K562 (cell line): ENCODE data around the gene CUX1.

Source experiments
- BHLHE40 ChIP-seq: IDR thresholded peaks from 2 replicates; pipeline ENCODE4 v1.6.1; 2011; ENCODE audit warnings: low read length, improper control_type of control experiment
- BRD4 ChIP-seq: fragments of 200-600 bp; sonication (generic); IDR thresholded peaks from 2 replicates; pipeline ENCODE4 v1.6.1; 2017; ENCODE audit warnings: inconsistent platforms
- CBX5 ChIP-seq: IDR thresholded peaks from 2 replicates; pipeline ENCODE4 v1.6.1; 2014; ENCODE audit warnings: low read depth, borderline replicate concordance
- CEBPZ ChIP-seq: fragments of 150-350 bp; IDR thresholded peaks from 2 replicates; pipeline ENCODE4 v1.6.1; 2014; ENCODE audit warnings: low read depth, mild to moderate bottlenecking, low read length, borderline replicate concordance
- HNRNPH1 ChIP-seq: fragments of 200-400 bp; formaldehyde crosslinking; optimal IDR thresholded peaks from 2 replicates; pipeline ENCODE3; 2017; ENCODE audit warnings: low read depth, mild to moderate bottlenecking, low read length, moderate library complexity
- MITF ChIP-seq: IDR thresholded peaks from 2 replicates; pipeline ENCODE4 v1.6.1; 2014; ENCODE audit warnings: antibody characterized with exemption
- NFYB ChIP-seq: IDR thresholded peaks from 2 replicates; pipeline ENCODE4 v1.6.1; 2011; ENCODE audit warnings: mild to moderate bottlenecking, moderate library complexity; ENCODE audit not compliant: insufficient read length; ENCODE audit errors: extremely low read depth
- POLR2B ChIP-seq: fragments of 450-650 bp; IDR thresholded peaks from 2 replicates; pipeline ENCODE4 v1.6.1; 2018; ENCODE audit warnings: low read depth; ENCODE audit not compliant: partially characterized antibody
- PTRF ChIP-seq: fragments of 450-650 bp; IDR thresholded peaks from 2 replicates; pipeline ENCODE4 v1.6.1; 2016; ENCODE audit warnings: mild to moderate bottlenecking, missing genetic modification characterization, missing compliant biosample characterization
- RCOR1 ChIP-seq, 2 experiments: IDR thresholded peaks; 2 replicates each; pipeline ENCODE4 v1.6.1; 2012; ENCODE audit warnings: low read depth in 2 of 2, low read length in 2 of 2, borderline replicate concordance in 1 of 2, improper control_type of control experiment in 1 of 2
- TF ChIP-seq, protein P1 (sequence below): IDR thresholded peaks from 2 replicates; pipeline ENCODE4 v1.6.1; 2011; ENCODE audit warnings: borderline replicate concordance, low read depth, mild to moderate bottlenecking, moderate library complexity, low read length; ENCODE audit not compliant: insufficient read depth, poor library complexity, severe bottlenecking

DNA sequence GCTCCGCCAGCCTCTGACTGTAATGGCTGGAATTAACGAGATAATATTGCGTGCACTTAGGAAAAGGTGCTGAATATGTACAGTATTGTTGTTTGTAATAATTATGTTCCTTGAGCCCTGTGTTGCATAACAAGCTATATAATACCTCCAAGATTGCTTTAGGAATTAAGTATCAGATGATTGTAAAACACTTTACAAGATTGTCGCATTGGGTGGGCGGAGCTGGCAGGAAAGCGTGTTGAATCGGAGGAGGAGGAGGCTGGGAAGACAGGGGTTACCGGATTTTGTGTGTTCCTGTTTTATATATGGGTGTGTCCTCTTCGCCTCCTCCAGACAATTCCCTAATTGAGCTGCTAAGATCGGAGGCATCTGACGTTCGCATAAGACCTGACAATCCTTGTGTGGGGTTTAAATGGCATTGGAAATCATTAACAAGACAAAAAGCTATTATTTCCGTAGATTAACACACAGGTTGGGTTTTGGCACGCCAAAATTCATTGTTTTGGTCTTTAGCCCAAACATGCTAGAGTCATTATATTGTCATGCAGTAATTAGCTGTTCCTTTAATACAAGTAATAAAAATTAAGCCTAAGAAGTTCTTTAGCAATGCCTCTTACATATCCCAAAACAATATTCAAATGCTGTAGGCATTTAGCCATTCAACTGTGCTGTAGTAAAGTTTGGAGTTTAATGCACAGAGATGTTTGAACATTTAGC is 276.3 kb downstream of the CUX1 start:
- TF ChIP-seq RCOR1 (IDR thresholded peaks at IDR 0.05; ENCODE audit: borderline replicate concordance in 1 of 2, low read depth in 2 of 2, low read length in 2 of 2) = no peak
- no peak for TF ChIP-seq NFYB
- no peak for TF ChIP-seq PTRF (tag)
- TF ChIP-seq, protein P1, sequence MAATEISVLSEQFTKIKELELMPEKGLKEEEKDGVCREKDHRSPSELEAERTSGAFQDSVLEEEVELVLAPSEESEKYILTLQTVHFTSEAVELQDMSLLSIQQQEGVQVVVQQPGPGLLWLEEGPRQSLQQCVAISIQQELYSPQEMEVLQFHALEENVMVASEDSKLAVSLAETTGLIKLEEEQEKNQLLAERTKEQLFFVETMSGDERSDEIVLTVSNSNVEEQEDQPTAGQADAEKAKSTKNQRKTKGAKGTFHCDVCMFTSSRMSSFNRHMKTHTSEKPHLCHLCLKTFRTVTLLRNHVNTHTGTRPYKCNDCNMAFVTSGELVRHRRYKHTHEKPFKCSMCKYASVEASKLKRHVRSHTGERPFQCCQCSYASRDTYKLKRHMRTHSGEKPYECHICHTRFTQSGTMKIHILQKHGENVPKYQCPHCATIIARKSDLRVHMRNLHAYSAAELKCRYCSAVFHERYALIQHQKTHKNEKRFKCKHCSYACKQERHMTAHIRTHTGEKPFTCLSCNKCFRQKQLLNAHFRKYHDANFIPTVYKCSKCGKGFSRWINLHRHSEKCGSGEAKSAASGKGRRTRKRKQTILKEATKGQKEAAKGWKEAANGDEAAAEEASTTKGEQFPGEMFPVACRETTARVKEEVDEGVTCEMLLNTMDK = no peak
- no peak for TF ChIP-seq POLR2B
- no peak for TF ChIP-seq HNRNPH1
- TF ChIP-seq CBX5 = no peak
- TF ChIP-seq MITF = no peak
- TF ChIP-seq BHLHE40 = no peak
- TF ChIP-seq BRD4 = no peak
- TF ChIP-seq CEBPZ = no peak
